NCI-H2171 treated with DMSO at 0.1 percent for 48 hours (cell line): Measurements from ENCODE around the gene DGCR2.
"Not testable (repeated sequence)": the region's sequence is repeated elsewhere in the genome, so short reads cannot be mapped to it uniquely, and the experiment has no call there.

Source experiments
- DNase-seq: peaks from one replicate; lab custom pipeline; 2025; lab: John Stamatoyannopoulos, UW

DGCR2 gene

GRCh38 chr22:19122143-19122751 is at the start of gene DGCR2:
DGCR2 (minus strand) TSS chr22:19122412; CDS start chr22:19122206, 206 bp downstream.
- DNase-seq: peak; percentile 95

DNA sequence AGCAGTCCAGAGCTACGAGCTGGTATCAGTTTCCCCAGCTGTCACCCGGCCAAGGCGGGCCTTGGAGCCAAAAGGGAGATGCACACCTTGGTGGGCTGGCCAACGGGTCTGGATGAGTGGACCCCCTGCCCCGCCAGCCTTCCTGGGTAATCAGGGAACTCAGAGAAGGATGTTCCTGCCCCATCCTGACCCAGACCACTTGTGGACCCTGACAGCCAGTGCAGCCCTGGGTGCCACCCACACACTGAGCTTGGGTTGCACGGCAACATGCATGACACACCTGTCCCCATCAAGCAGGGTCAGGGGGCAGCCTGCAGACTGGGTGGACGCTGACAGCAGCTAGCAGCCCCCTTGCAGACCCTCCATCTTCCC is 47.7 kb upstream of the DGCR2 start:
- DNase-seq: no peak

DNA sequence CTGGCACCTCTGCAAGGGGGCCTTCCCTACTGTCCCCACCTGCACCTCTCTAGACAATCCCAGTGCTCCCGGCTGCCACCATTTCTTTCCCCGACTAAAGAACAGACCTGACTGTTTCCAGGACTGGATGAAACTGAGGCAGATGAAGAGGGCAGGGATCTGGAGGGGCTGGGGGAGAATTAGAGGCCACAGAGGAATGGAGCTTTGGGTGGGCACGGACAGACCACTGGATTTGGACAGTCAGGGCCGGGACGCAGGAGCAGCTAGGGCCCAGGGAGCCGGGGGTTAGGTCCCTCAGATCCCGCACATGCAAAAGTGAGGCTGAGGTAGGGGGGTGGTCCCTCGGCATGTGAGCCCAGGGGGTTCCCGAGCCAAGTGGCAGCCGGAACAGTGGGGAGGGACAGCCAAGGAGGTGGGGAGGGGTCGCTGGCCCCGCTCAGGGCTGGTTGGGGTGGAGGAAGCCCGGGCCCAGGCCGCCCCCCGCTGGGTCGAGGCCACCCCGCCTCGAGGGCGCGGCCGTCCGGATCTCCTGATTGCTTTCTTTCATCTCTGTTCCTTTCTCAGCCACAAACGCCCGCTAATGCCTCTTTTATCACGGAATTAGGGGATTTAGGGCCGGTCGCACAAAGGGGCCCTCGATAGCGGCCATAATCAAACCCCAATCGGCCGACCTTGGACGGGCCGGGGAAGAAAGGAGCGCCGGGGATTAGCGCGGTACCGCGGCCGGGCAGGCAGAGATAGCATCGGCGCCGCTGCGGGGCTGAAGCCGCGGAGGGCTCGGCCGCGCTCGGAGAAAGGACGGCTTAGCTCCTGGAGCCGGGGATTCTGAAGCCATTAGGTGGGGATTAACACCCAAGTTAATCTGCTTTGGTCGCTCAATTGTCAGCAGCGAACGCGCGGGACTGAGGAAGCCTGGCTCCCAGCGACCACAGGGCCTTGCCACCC is 47.1 kb upstream of the DGCR2 start:
- no peak for DNase-seq

DNA sequence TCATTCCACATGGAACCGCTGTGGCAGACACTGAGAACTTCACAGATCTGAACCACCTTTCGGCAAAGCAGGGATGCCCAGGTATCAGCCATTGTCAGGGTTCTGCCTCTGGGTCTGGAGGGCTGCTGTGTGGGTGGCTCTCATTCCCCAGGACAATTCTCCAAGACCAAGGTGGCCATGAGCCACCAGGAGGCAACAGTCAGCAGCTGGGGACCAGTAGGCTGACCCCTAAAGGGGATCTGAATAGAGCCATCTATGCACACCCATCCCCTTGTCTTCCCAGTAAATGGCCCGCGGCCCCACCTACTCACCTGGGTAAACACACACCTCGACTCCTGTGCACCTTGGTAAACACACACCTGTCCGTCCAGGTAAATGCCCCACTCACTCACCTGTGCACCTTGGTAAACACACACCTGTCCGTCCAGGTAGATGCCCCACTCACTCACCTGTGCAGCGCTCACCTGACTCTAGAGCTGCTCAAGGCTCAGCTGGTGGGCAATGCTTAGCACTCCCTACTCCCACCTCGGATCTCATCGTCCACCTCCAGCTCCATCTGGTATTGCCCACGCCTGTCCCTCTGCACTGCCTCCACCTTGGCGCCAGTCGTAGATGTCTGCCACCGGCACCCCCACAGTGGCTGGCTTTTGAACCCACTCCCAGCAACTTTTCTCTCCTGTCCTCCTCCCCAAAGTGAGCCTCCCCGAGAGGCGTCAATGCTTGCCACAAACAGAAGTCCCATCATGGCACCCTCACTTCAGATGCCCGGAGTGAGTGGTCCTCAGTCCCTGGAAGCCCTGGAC is 46.1 kb upstream of the DGCR2 start:
- DNase-seq: no peak

- DNase-seq: no peak
These were observed 45.1 kb upstream of the DGCR2 start for GRCh38 chr22:19167106-19167869.

DNA sequence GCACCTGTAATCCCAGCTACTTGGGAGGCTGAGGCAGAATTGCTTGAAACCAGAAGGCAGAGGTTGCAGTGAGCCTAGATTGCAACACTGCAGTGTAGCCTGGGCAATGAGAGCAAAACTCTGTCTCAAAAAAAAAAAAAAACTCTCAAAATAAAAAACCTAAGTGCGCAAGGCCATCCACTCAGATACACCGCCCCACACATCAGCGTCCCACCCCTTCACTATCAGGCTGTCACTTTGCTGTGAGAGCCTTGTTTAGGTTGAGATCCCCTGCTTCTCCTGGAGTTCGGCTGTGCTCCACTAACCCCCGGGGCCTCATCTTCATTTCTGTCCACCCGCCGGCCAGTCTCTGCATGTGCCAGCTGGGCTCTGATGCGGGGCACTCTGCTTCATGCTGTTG is 44.2 kb upstream of the DGCR2 start:
- DNase-seq: no peak

DNA sequence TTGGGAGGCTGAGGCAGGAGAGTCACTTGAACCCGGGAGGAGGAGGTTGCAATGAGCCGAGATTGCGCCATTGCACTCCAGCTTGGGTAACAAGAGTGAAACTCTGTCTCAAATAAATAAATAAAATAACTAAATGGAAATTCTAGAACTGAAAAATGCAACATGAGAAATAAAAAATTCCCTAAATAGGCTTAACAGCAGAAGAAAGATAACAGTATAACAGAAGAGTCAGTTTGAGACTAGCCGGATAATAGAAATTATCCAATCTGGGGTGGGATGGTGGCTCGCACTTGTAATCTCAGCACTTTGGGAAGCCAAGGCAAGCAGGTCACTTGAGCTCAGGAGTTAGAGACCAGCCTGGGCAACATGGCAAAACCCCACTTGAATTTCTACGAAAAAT is 42.2 kb upstream of the DGCR2 start:
- DNase-seq: no peak

GRCh38 chr22:19158649-19159048 is 36.4 kb upstream of the DGCR2 start:
- DNase-seq: not testable (repeated sequence)

- not testable (repeated sequence) for DNase-seq
These were observed 33.9 kb upstream of the DGCR2 start for GRCh38 chr22:19156109-19156508.

- no peak for DNase-seq
These were observed 31.0 kb upstream of the DGCR2 start for GRCh38 chr22:19152942-19153883.

DNA sequence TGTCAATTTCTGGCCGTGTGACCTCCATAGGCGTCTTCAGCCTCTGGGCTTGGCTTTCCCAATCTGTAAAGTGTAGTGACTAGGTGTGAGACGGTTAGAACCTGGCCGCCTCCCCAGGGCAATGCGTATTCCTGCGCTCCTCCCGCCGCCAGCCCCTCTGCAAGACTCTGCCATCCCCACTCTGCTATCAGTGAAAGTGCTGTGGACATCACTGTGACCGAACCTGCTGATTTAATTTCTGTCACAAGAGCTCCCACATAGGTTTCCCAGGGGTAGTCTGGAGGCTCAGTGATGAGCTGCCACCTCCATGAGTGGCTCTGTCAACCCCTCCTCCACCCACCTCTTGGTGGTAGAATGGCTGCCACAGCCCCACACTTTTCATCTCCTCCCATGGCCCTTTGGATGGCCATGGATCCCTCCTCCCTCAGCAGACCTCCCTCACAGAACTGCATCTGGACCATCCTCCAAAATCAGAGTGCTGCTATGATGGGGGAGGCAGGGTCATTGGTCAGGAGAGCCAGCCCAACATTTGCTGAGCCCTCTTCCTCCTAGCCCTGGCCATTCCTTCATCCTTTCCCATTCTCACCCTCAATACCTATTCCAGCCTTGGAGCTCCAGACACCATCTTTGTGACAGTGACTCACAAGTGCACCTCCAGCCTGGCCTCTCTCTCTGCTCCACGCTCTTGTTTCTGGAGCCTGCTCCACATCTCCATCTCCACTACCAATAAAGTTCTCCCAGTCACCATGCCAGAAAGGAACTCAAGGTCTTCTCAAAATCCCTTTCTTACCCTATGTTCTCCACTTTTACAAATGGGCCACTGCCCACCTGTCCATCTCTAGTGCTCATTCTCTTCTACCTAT is 29.3 kb upstream of the DGCR2 start:
- DNase-seq: no peak

- DNase-seq: no peak
These were observed 28.5 kb upstream of the DGCR2 start for GRCh38 chr22:19150482-19151328.

GRCh38 chr22:19149991-19150390 is 27.8 kb upstream of the DGCR2 start, which contains the start of gene GSC2:
GSC2 (minus strand) TSS chr22:19150292; CDS start chr22:19150283, 9 bp downstream.
- no peak for DNase-seq

DNA sequence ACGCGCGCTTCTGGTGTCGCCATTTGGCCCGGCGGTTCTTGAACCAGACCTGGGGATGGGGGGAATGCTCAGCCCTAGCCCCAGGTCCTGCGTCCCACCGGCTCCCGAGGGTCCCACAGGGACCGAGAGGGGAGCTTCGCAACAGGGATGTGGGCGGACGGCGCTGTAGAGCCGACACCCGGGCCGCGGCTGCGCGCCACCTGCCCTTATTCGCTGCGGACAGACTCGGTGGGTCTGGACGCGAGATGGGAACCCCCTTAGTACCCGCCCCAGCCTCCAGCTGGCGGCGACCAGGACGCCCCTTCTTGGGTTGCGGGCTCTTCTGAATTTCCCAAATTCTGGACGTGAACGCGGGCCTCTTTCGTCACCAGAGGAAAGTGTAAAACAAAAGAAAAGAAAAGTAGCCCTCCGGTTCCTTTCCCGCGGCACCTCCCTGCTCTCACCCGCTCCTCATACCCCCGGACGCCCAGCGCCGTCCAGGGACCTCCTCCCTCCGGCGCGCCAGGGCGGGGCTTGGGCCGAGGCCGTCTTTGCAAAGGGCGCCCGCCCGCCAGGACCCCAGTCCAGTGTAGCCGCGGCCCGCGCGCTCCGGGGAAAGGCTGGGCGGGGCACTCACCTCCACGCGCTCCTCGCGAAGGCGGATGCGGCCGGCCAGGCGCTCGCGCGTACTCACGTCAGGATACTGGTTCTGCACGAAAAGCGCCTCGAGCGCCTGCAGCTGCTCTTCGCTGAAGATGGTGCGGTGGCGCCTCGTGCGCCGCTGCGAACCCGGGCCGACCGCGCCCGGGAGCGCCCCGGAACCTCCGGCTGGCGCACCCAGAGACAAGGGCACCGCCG is 27.1 kb upstream of the DGCR2 start:
- peak; percentile 23 for DNase-seq

DNA sequence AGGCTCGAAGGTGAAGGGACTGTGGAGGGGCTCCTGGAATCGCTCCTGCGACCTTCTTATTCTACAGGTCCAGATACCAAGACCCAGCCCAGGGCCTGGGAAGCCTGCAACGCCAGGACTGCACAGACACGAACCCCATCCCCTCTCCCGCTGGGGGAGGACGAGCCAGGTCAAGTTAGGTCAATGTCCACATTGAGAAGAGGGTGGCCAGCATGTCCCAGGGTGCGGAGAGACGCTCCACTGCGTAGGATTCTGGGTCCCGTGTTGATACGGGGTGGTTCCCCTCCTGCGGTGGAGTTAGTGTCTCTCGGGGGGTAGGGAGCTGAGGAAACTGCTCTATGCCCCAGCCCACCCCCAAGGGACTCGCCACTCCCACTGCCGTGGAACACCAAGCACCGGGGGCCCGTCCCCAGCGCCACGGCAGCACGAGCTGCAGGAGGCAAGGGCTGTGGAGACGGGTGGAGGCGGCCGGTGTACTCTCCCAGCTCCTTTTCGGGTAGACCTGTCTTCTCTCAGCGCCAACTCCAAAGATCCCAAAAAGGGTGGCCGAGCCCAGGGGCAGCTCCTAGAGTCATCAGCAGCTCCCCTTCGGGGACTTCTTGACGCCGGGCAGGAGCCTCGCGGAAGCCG is 26.3 kb upstream of the DGCR2 start:
- no peak for DNase-seq

DNA sequence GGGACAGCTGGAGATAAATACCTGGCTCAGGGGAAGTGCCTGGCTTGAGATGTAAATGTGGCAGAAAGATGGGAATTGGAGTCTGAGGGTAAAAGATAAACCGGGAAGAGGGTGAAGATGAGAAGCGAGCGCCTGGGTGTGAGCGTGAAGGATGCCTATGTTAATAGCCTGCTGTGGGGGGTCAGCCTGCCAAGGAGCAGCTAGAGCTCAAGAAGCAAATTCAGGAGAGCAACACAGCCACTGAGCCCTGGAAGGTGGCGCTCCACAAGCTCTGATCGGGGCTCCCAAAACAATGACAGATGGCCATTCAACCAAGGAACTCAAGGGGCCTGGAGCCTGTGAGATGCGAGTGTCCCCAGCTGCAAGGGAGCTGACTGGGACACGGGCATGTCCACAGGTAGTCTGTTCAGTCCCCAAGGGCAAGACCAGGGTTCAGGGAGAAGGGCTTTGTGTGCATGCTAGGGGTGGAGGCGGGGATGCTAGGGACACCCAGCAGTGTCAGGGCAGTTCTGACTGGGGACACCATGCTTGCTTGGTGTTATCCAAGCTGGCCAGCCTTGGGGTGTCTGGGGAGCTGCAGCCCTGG is 25.1 kb upstream of the DGCR2 start:
- peak; percentile 6 for DNase-seq
